HepG2 (cell line): ENCODE results near the gene XAB2. TPM values are rescaled to one million over a fixed set of nuclear protein-coding genes. Genes with fewer than 3 reads are reported as not detected.
A peak's percentile ranks its signal among the peaks of the same experiment; 100 is the strongest.

Source experiments
- ATAC-seq: fragments of 200-7000 bp; cut with Tn5 transposase; 3 replicates; pipeline ENCODE4 v1.9.1; 2020; ENCODE audit warnings: mild to moderate bottlenecking, moderate library complexity
- Bru-seq: library from RNA; stranded (reverse); fragments of 400-500 nt; gene quantifications from one replicate; lab custom pipeline; 2021; lab: Mats Ljungman, UMichigan
- BruChase-seq, 2 experiments: library from RNA; stranded (reverse); fragments of 400-500 nt; gene quantifications; one replicate each; lab custom pipeline; 2021; lab: Mats Ljungman, UMichigan
- BruUV-seq: library from RNA; stranded (reverse); fragments of 400-500 nt; replicated peaks from 2 replicates; lab custom pipeline; 2021; lab: Mats Ljungman, UMichigan
- CTCF ChIA-PET: fragments of 300-600 bp; formaldehyde crosslinking; extraction: SDS; loops from one replicate; lab custom pipeline; 2021; ENCODE audit warnings: low total read pairs, inconsistent platforms, low intra/inter-chr PET ratio; lab: Yijun Ruan, JAX
- POLR2A ChIA-PET: fragments of 350-600 bp; sonication (Branson Sonifier 250); formaldehyde crosslinking; loops from one replicate; lab custom pipeline; 2020; ENCODE audit warnings: antibody characterized with exemption, inconsistent platforms; lab: Yijun Ruan, JAX
- DNase-seq: peaks from one replicate; pipeline ENCODE4 v3.0.0-alpha.2; 2015; ENCODE audit warnings: low spot score
- FAIRE-seq: peaks from 3 replicates; lab custom pipeline; 2011; peaks lifted over from hg19 to GRCh38; lab: Jason Lieb, UNC
- H2AFZ ChIP-seq: one replicate; pipeline ENCODE4 v1.6.1; 2011; ENCODE audit warnings: low read length, inconsistent platforms
- H3K27ac ChIP-seq: fragments of 300-600 bp; 3 replicates; pipeline ENCODE4 v1.8.0; 2011; ENCODE audit warnings: mixed run types, mild to moderate bottlenecking, mixed read lengths, low read length, inconsistent platforms; ENCODE audit not compliant: insufficient read depth; ENCODE audit errors: extremely low read length
- H3K27me3 ChIP-seq, 2 experiments: fragments of 200-600 bp in 1 of 2; 2 replicates in 1 of 2; 3 replicates in 1 of 2; pipeline versions ENCODE4 v1.6.0 to v1.8.0; 2011; ENCODE audit warnings: low read length in 2 of 2, mild to moderate bottlenecking in 2 of 2, moderate library complexity in 2 of 2, inconsistent platforms in 1 of 2; ENCODE audit not compliant: insufficient read depth in 2 of 2, control insufficient read depth in 1 of 2
- H3K36me3 ChIP-seq, 2 experiments: fragments of 200-600 bp in 1 of 2; replicated peaks in 1 of 2; 2 replicates in 1 of 2; 3 replicates in 1 of 2; pipeline versions ENCODE4 v1.5.1 to v1.8.0; 2011; ENCODE audit warnings: low read length in 2 of 2, inconsistent platforms in 1 of 2; ENCODE audit not compliant: insufficient read depth in 2 of 2, control insufficient read depth in 1 of 2
- H3K4me1 ChIP-seq: 2 replicates; pipeline ENCODE4 v1.5.1; 2012; ENCODE audit warnings: low read length, inconsistent platforms; ENCODE audit not compliant: insufficient read depth
- H3K4me2 ChIP-seq: 2 replicates; pipeline ENCODE4 v1.6.0; 2011; ENCODE audit warnings: low read depth, low read length, inconsistent platforms
- H3K4me3 ChIP-seq, 3 experiments: fragments of 200-600 bp in 1 of 3; sonication (generic), shearing (Covaris generic) in 1 of 3; replicated peaks in 1 of 3; 2 replicates each; pipeline ENCODE4 v1.5.1; 2011 to 2016; ENCODE audit warnings: low read length in 3 of 3, inconsistent platforms in 2 of 3, low read depth in 2 of 3, mild to moderate bottlenecking in 2 of 3, control low read depth in 1 of 3, mixed read lengths in 1 of 3; ENCODE audit not compliant: insufficient read depth in 1 of 3
- H3K79me2 ChIP-seq: one replicate; pipeline ENCODE4 v1.6.1; 2011; ENCODE audit warnings: low read length, inconsistent platforms; ENCODE audit not compliant: insufficient read depth
- H3K9ac ChIP-seq: 2 replicates; pipeline ENCODE4 v1.6.0; 2011; ENCODE audit warnings: mild to moderate bottlenecking, low read depth, low read length, inconsistent platforms; ENCODE audit not compliant: insufficient read depth
- H3K9me3 ChIP-seq: 2 replicates; pipeline ENCODE4 v1.5.1; 2012; ENCODE audit warnings: mild to moderate bottlenecking, low read length
- H4K20me1 ChIP-seq: 2 replicates; pipeline ENCODE4 v1.6.0; 2011; ENCODE audit warnings: inconsistent platforms, mild to moderate bottlenecking, low read length, moderate library complexity; ENCODE audit not compliant: insufficient read depth
- DNMT1 ChIP-seq: sonication (generic); formaldehyde crosslinking; IDR thresholded peaks from 2 replicates; pipeline ENCODE4 v1.5.1; 2020; ENCODE audit warnings: mild to moderate bottlenecking, missing genetic modification reagents
- GATAD2A ChIP-seq: IDR thresholded peaks from 2 replicates; pipeline ENCODE4 v1.6.1; 2016
- HOXA5 ChIP-seq: sonication (generic); formaldehyde crosslinking; IDR thresholded peaks from 2 replicates; pipeline ENCODE4 v1.4.0; 2020; ENCODE audit warnings: missing genetic modification reagents
- MAFG ChIP-seq: sonication (generic); formaldehyde crosslinking; IDR thresholded peaks from 2 replicates; pipeline ENCODE4 v1.5.1; 2020; ENCODE audit warnings: mild to moderate bottlenecking, missing genetic modification reagents
- RXRB ChIP-seq: IDR thresholded peaks from 2 replicates; pipeline ENCODE4 v1.6.1; 2016; ENCODE audit warnings: borderline replicate concordance, missing genetic modification reagents, missing compliant biosample characterization
- SP140L ChIP-seq: sonication (generic); formaldehyde crosslinking; IDR thresholded peaks from 2 replicates; pipeline ENCODE4 v1.4.0; 2020; ENCODE audit warnings: missing genetic modification reagents, borderline replicate concordance
- TOPORS ChIP-seq: sonication (generic); formaldehyde crosslinking; IDR thresholded peaks from 2 replicates; pipeline ENCODE4 v1.8.0; 2023; ENCODE audit warnings: mild to moderate bottlenecking, missing genetic modification reagents
- ZBTB1 ChIP-seq: sonication (generic); formaldehyde crosslinking; IDR thresholded peaks from 2 replicates; pipeline ENCODE4 v1.4.0; 2020; ENCODE audit warnings: missing genetic modification reagents, borderline replicate concordance
- ZBTB8A ChIP-seq: sonication (generic); formaldehyde crosslinking; IDR thresholded peaks from 2 replicates; pipeline ENCODE4 v1.4.0; 2020; ENCODE audit warnings: mild to moderate bottlenecking, low read depth, missing genetic modification reagents, borderline replicate concordance
- ZNF382 ChIP-seq: sonication (generic); formaldehyde crosslinking; IDR thresholded peaks from 2 replicates; pipeline ENCODE4 v1.5.0; 2020; ENCODE audit warnings: missing genetic modification reagents, mild to moderate bottlenecking, borderline replicate concordance
- ZNF564 ChIP-seq: sonication (generic); formaldehyde crosslinking; IDR thresholded peaks from 2 replicates; pipeline ENCODE4 v1.8.1; 2023; ENCODE audit warnings: mild to moderate bottlenecking, missing genetic modification reagents
- ZNF598 ChIP-seq: sonication (generic); formaldehyde crosslinking; IDR thresholded peaks from 2 replicates; pipeline ENCODE4 v1.5.1; 2020; ENCODE audit warnings: mild to moderate bottlenecking, missing genetic modification reagents, borderline replicate concordance
- ZNF605 ChIP-seq: sonication (generic); formaldehyde crosslinking; IDR thresholded peaks from 2 replicates; pipeline ENCODE4 v1.8.0; 2022; ENCODE audit warnings: mild to moderate bottlenecking, missing genetic modification reagents
- WGBS: methylation state at CpG from one replicate; pipeline ENCODE4 v1.1.6; 2017; ENCODE audit warnings: low lambda C conversion rate; 5-methylcytosine and 5-hydroxymethylcytosine counted together
- in situ Hi-C: cut with HindIII; loops from 2 replicates; pipeline ENCODE4 v1.10.0; 2017; ENCODE audit warnings: low pct_unique_long_range_greater_than_20kb; ENCODE audit not compliant: extremely low pct_ligation_motif_present
- intact Hi-C: fragments of 100-400 bp; cut with micrococcal nuclease; formaldehyde crosslinking; loops from one replicate; pipeline ENCODE4 v1.10.0; 2022; ENCODE audit not compliant: unreplicated experiment
- long read RNA-seq, 2 experiments: library from RNA in 1 of 2; library from polyadenylated mRNA in 1 of 2; stranded (forward) in 1 of 2; unstranded in 1 of 2; transcript quantifications; one replicate each; pipeline ENCODE4 v2.0.0, GENCODE V29; 2019 to 2022
- polyA minus RNA-seq, 3 experiments: library from RNA; depleted of rRNA, polyadenylated mRNA; stranded (reverse); fragments of >200 nt; gene quantifications; 2 replicates each; pipeline ENCODE4 v1.2.3, GENCODE V29; 2011; ENCODE audit warnings: low replicate concordance in 1 of 3
- polyA plus RNA-seq, 8 experiments: library from polyadenylated mRNA; depleted of rRNA in 3 of 8; stranded (reverse) in 7 of 8; unstranded in 1 of 8; fragments of >200 nt; fragmentation: Illumina TruSeq in 4 of 8; extraction: Trizol in 4 of 8; gene quantifications; 2 replicates each; pipeline versions ENCODE4 v1.2.1 to v1.2.3, GENCODE V29; 2011 to 2016; ENCODE audit warnings: low read depth in 4 of 8, missing spikeins in 1 of 8, mixed read lengths in 1 of 8; ENCODE audit not compliant: insufficient read depth in 1 of 8
- total RNA-seq, 5 experiments: library from RNA; depleted of rRNA; stranded (reverse); fragments of >200 nt; fragmentation: Illumina TruSeq; extraction: Trizol; gene quantifications; 2 replicates each; pipeline ENCODE4 v1.2.3, GENCODE V29; 2016; ENCODE audit warnings: low read depth in 1 of 5
- TF ChIP-seq, protein P1 (sequence below): sonication (generic); formaldehyde crosslinking; conservative IDR thresholded peaks from 2 replicates; pipeline ENCODE4 v1.5.0; 2020; ENCODE audit warnings: missing genetic modification reagents
- TF ChIP-seq, protein P2 (sequence below): sonication (generic); formaldehyde crosslinking; IDR thresholded peaks from 2 replicates; pipeline ENCODE4 v1.4.0; 2020; ENCODE audit warnings: missing genetic modification reagents

The XAB2 gene
- total RNA-seq (2016; rRNA removed; fragmentation: Illumina TruSeq; extraction: Trizol) (6.2 and 8.6 TPM in 2 replicates), polyA plus RNA-seq (2011; rRNA removed) (23.9 and 28.4 TPM in 2 replicates), polyA minus RNA-seq (2011; rRNA and poly(A)+ RNA removed; ENCODE audit: low replicate concordance) (70.9 and 81.0 TPM in 2 replicates), Bru-seq, nascent RNA (percentile 55 among the genes with signal in this experiment), BruChase-seq, experiment 1, labeled RNA remaining after a 6-hour chase (percentile 82 among the genes with signal in this experiment), BruChase-seq, experiment 2, labeled RNA remaining after a 2-hour chase (percentile 69 among the genes with signal in this experiment)
- 1.9 and 2.7 TPM in 2 replicates for total RNA-seq (2016; cell fraction: cytosol; rRNA removed; fragmentation: Illumina TruSeq; extraction: Trizol; ENCODE audit: low read depth)
- 6.6 and 7.3 TPM in 2 replicates for total RNA-seq (2016; cell fraction: insoluble cytoplasmic fraction; rRNA removed; fragmentation: Illumina TruSeq; extraction: Trizol)
- total RNA-seq (2016; cell fraction: membrane; rRNA removed; fragmentation: Illumina TruSeq; extraction: Trizol): 3.2 and 4.4 TPM in 2 replicates
- total RNA-seq (2016; cell fraction: nucleus; rRNA removed; fragmentation: Illumina TruSeq; extraction: Trizol): 11.7 and 15.3 TPM in 2 replicates
- 14.1 and 24.2 TPM in 2 replicates for polyA plus RNA-seq (2011; cell fraction: cytosol; rRNA removed)
- polyA plus RNA-seq (2011; cell fraction: nucleus; rRNA removed): 95.9 and 136 TPM in 2 replicates
- polyA plus RNA-seq (2012): 19.0 and 22.6 TPM in 2 replicates
- 3.4 and 3.5 TPM in 2 replicates for polyA plus RNA-seq (2016; cell fraction: cytosol; fragmentation: Illumina TruSeq; extraction: Trizol; ENCODE audit: low read depth)
- 11.7 and 15.6 TPM in 2 replicates for polyA plus RNA-seq (2016; cell fraction: insoluble cytoplasmic fraction; fragmentation: Illumina TruSeq; extraction: Trizol; ENCODE audit: low read depth)
- 4.0 and 5.4 TPM in 2 replicates for polyA plus RNA-seq (2016; cell fraction: membrane; fragmentation: Illumina TruSeq; extraction: Trizol; ENCODE audit: low read depth)
- 38.3 and 40.6 TPM in 2 replicates for polyA plus RNA-seq (2016; cell fraction: nucleus; fragmentation: Illumina TruSeq; extraction: Trizol; ENCODE audit: insufficient read depth, low read depth)
- 29.0 and 31.0 TPM in 2 replicates for polyA minus RNA-seq (2011; cell fraction: cytosol; rRNA and poly(A)+ RNA removed)
- 19.8 and 20.6 TPM in 2 replicates for polyA minus RNA-seq (2011; cell fraction: nucleus; rRNA and poly(A)+ RNA removed)
- long read RNA-seq, experiment 1, partial matches to known transcripts: 3 of 5 reads
- long read RNA-seq, experiment 1, other reads (novel, unspliced or antisense): 1 of 5 reads
- long read RNA-seq, experiment 2, transcript XAB2-201 (19 exons, 2,667 nt): major isoform, 25 of 59 reads
- long read RNA-seq, experiment 2, partial matches to known transcripts: 21 of 59 reads
- long read RNA-seq, experiment 2, other reads (novel, unspliced or antisense): 13 of 59 reads

DNA sequence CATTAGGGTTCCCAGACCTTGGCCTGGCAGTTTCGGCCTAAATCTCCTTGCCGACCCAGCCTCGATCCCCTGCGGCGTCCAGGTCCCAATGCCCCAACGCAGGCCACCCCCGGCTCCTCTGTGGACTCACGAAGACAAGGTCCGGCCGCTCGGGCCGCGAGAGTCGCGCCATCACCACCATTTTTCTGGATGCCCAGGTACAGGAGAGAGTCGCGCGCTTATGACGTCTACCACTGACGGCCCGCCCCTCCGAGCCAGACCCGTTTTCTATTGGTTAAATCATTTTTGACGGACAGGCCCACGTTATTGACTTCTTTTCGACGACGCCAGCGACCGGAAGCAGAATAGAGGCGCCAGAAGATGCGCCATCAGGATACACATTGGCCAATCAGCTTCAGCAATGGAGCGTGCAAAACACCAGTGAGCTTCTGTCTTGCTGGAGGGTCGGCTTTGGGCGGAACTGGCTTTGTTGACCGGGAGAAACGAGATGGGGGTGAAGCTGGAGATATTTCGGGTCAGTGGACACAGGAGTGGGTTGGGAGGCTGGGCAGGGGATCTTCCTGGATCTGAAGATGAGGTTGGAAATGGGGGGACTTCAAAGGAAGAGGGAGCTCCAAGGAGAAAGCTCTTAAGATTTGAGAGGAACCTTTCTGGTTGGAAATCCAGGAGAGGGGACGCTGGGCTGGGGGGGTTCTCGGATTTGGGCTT is at the start of gene XAB2, which contains the start of gene PET100:
Gene XAB2, minus strand, starts transcription at position 199 of the 708 bp plus-strand sequence. Its CDS starts 18 bp downstream, at position 181.
Gene PET100, plus strand, starts transcription at position 447 of the 708 bp plus-strand sequence. Its CDS starts 41 bp downstream, at position 488.
- ChIA-PET POLR2A (interaction anchor here (0.6 to 2.2 kb wide), 7 partner anchors 23 to 1924 kb away, joined by 3 to 15 read pairs (median 3); partner anchors contain the start of genes CAMSAP3 and ZNF557), CTCF (no interaction called here)
- peak; percentile 98 for FAIRE-seq
- Histone ChIP-seq H3K36me3 (peaks cover 9 to 24% of the 10 kb centered on the region in 2 experiments; a peak in 4 of 5 replicates), H3K9ac (peak within 1 kb of the TSS; percentile 92), H3K9me3 (no peaks in the 10 kb centered on the region), H3K4me2 (peak within 1 kb of the TSS; percentile 86), H3K27me3 (no peaks in the 10 kb centered on the region; a peak in 1 of 5 replicates), H3K4me1 (peaks cover 22% of the 10 kb centered on the region), H3K79me2 (peaks cover 38% of the 10 kb centered on the region), H3K27ac (peak within 1 kb of the TSS; percentile 71), H4K20me1 (no peaks in the 10 kb centered on the region), H2AFZ (no peak within 1 kb of the TSS), H3K4me3 (peak within 1 kb of the TSS; percentile 94 to 98 (median 97))
- intact Hi-C loops: no loop called here
- no TSS peak for BruUV-seq
- in situ Hi-C loops: no loop called here
- ATAC-seq: peak; percentile 92
- peak; percentile 98 for DNase-seq
- under 1% methylated on average over 25 of the region's 40 CpGs for WGBS
- TF ChIP-seq ZNF605 (CRISPR knock-in tag) (peak; percentile 88), SP140L (CRISPR knock-in tag) (no peak), ZNF564 (no peak), ZBTB8A (CRISPR knock-in tag) (no peak), MAFG (CRISPR knock-in tag) (no peak), DNMT1 (CRISPR knock-in tag) (no peak), HOXA5 (CRISPR knock-in tag) (peak; percentile 36; the same call in 1 of the 2 replicates), GATAD2A (CRISPR knock-in tag) (peak; percentile 14; the same call in 1 of the 2 replicates), RXRB (peak; percentile 29; the same call in 1 of the 2 replicates), ZNF598 (CRISPR knock-in tag) (peak; percentile 57; the same call in 1 of the 2 replicates), ZNF382 (no peak), ZBTB1 (no peak), TOPORS (peak; percentile 27; the same call in 1 of the 2 replicates)
- TF ChIP-seq, protein P1, sequence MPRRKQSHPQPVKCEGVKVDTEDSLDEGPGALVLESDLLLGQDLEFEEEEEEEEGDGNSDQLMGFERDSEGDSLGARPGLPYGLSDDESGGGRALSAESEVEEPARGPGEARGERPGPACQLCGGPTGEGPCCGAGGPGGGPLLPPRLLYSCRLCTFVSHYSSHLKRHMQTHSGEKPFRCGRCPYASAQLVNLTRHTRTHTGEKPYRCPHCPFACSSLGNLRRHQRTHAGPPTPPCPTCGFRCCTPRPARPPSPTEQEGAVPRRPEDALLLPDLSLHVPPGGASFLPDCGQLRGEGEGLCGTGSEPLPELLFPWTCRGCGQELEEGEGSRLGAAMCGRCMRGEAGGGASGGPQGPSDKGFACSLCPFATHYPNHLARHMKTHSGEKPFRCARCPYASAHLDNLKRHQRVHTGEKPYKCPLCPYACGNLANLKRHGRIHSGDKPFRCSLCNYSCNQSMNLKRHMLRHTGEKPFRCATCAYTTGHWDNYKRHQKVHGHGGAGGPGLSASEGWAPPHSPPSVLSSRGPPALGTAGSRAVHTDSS (CRISPR knock-in tag): no peak
- TF ChIP-seq, protein P2, sequence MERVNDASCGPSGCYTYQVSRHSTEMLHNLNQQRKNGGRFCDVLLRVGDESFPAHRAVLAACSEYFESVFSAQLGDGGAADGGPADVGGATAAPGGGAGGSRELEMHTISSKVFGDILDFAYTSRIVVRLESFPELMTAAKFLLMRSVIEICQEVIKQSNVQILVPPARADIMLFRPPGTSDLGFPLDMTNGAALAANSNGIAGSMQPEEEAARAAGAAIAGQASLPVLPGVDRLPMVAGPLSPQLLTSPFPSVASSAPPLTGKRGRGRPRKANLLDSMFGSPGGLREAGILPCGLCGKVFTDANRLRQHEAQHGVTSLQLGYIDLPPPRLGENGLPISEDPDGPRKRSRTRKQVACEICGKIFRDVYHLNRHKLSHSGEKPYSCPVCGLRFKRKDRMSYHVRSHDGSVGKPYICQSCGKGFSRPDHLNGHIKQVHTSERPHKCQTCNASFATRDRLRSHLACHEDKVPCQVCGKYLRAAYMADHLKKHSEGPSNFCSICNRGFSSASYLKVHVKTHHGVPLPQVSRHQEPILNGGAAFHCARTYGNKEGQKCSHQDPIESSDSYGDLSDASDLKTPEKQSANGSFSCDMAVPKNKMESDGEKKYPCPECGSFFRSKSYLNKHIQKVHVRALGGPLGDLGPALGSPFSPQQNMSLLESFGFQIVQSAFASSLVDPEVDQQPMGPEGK (CRISPR knock-in tag): no peak
